ENCODE results near the gene KIAA1549. TPM values are rescaled to one million over a fixed set of nuclear protein-coding genes. Genes with fewer than 3 reads are reported as not detected.
"Not testable (repeated sequence)": the region's sequence is repeated elsewhere in the genome, so short reads cannot be mapped to it uniquely, and the experiment has no call there.

KIAA1549 gene
- polyA plus RNA-seq, 1 donor, result 9.9 TPM

- DNase-seq (ENCODE audit: low read depth), result no peak
Measured at GRCh38 chr7:138813945-138814344, 167.2 kb downstream of the KIAA1549 start.

- not testable (repeated sequence) for DNase-seq (ENCODE audit: low read depth)
Measured at GRCh38 chr7:138811327-138811726, 169.9 kb downstream of the KIAA1549 start.

- no peak for DNase-seq (ENCODE audit: low read depth)
Measured at GRCh38 chr7:138809346-138809745, 171.8 kb downstream of the KIAA1549 start.

- no peak for DNase-seq (ENCODE audit: low read depth)
Measured at GRCh38 chr7:138804618-138805017, 176.6 kb downstream of the KIAA1549 start.

- DNase-seq (ENCODE audit: low read depth), result no peak
Measured at GRCh38 chr7:138802706-138803105, 178.5 kb downstream of the KIAA1549 start.

- DNase-seq (ENCODE audit: low read depth), result no peak
Measured at GRCh38 chr7:138801256-138801655, 179.9 kb downstream of the KIAA1549 start.

GRCh38 chr7:138799336-138800000 is 181.7 kb downstream of the KIAA1549 start:
- no peak for DNase-seq (ENCODE audit: low read depth)

- DNase-seq (ENCODE audit: low read depth), result no peak
Measured at GRCh38 chr7:138798836-138799235, 182.4 kb downstream of the KIAA1549 start.

GRCh38 chr7:138797715-138798320 is 183.4 kb downstream of the KIAA1549 start, which contains the start of the genes ATP6V0A4 and TMEM213:
Gene ATP6V0A4, minus strand, starts transcription at chr7:138798196. Its CDS starts 26,949 bp downstream, at chr7:138771247.
Gene TMEM213, plus strand, starts transcription at chr7:138797994. Its CDS starts 111 bp downstream, at chr7:138798105.
- DNase-seq (ENCODE audit: low read depth), result no peak

- DNase-seq (ENCODE audit: low read depth), result not testable (repeated sequence)
Measured at GRCh38 chr7:138797046-138797445, 184.1 kb downstream of the KIAA1549 start.

- no peak for DNase-seq (ENCODE audit: low read depth)
Measured at GRCh38 chr7:138796038-138796615, 185.1 kb downstream of the KIAA1549 start.

- DNase-seq (ENCODE audit: low read depth), result no peak
Measured at GRCh38 chr7:138785587-138786437, 195.4 kb downstream of the KIAA1549 start.

GRCh38 chr7:138784692-138785091 is 196.5 kb downstream of the KIAA1549 start:
- DNase-seq (ENCODE audit: low read depth), result no peak

Other genes starting within 250 kb of the KIAA1549 start
- gene TMEM213, start 183.4 kb downstream of the KIAA1549 start, polyA plus RNA-seq (ENCODE audit: insufficient read length), result 0.09 TPM
- not detected for gene ATP6V0A4, start 183.2 kb downstream of the KIAA1549 start, polyA plus RNA-seq (ENCODE audit: insufficient read length)
- 16.6 TPM for gene ZC3HAV1L, start 54.7 kb upstream of the KIAA1549 start, polyA plus RNA-seq (ENCODE audit: insufficient read length)
- 9.7 TPM for gene ZC3HAV1, start 128.3 kb upstream of the KIAA1549 start, polyA plus RNA-seq (ENCODE audit: insufficient read length)
- 11.3 TPM for gene UBN2, start 249.8 kb upstream of the KIAA1549 start, polyA plus RNA-seq (ENCODE audit: insufficient read length)

Data from forelimb muscle (tissue), 1 donor.